Amniotic stem cell (primary cell): ENCODE data around the gene NHS.

Experiments used
- DNase-seq: peaks from one replicate; lab custom pipeline; 2025; lab: John Stamatoyannopoulos, UW

The NHS gene

DNA sequence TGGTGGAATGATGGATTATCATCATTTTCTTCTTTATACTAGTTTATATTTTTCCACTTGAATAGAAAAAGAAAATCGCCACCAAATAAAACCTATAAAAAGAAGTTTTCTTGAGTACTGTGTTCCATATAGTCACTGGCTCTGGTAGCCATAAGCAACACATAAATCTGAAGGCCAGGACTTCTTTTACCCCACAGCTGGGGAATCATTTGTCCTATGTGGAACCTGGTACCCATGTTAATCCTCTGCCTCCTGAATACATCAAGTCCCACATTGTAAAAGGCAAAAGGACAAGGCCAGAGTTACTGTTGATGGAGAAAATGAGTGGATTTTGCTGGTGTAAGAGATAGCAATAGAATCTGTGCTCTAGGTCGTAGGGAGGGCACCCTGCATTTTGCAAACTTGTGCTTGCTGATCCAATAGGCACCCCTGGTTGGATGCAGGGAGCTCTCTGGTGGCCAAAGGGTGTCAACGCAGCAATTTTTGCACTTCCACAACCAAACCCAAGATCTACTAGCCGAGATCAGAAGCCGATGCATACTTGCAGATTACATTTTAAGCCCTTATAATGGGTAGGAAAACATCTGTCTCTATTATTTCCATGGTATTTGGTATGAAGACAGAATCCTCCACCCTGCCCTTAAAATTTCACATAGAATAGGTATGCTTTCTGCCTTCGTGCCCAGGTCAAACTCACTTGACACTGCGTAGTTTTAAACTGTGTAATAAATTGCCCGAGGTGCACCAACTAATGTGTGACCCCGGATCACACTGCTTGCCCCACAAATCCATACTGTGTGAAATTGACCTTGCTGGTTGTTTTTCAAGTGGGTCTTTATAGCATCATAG lies 216.1 kb downstream of the NHS start:
- DNase-seq = peak; percentile 59

DNA sequence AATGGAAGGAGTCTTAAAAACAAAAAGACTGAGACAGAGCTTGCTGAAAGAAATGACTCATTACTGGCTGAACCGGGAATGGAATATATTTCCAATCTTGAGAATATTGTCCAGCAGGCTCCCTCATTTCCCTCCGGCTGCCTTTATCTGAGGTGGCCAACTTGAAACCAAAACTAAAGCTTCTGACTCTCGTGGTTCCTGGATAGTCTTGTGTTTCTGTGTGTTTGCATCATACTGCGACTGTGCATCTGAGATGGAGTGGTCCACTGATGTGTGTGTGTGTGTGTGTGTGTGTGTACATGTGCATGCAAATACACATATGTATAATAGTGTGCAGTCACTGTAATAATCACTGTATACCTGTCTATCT lies 216.7 kb downstream of the NHS start:
- no peak for DNase-seq

DNA sequence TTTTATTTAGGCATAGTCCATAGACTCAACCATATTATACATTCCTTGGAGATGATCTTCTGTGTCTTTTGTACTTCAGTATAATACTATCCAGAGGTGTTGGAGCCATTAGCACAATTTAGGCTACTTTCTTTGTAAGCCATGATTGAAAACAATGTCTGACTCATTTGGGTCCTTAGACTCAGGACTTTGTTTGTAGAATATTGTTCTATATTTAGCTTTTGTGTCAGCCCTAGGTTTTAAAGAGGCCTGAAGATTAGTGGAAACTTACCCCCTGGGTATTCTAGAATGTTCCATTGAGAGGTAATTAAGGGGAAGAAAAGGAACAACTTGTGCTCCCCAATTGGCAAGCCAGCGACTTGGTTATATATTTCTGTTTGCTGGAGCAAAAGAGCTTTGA lies 217.1 kb downstream of the NHS start:
- no peak for DNase-seq

DNA sequence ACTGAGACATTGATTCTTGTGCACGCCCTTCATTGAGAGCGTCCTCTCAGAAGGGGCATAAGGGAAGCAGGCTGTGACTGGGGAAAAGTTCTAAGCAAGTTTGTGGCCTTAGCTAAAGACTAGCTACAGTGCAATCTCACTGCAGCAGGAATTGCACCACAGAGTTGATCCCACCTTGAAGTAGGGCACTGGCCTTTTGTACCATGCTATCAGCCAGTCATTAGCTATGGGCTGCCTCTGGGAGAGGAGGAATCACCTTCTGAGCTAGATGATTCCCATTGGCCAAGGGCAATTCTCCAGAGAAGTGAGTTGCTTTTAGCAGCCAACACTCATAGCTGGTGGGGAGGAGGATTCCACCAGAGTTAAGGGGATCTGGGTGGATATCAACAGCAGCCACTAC lies 219.7 kb downstream of the NHS start:
- DNase-seq = no peak

DNA sequence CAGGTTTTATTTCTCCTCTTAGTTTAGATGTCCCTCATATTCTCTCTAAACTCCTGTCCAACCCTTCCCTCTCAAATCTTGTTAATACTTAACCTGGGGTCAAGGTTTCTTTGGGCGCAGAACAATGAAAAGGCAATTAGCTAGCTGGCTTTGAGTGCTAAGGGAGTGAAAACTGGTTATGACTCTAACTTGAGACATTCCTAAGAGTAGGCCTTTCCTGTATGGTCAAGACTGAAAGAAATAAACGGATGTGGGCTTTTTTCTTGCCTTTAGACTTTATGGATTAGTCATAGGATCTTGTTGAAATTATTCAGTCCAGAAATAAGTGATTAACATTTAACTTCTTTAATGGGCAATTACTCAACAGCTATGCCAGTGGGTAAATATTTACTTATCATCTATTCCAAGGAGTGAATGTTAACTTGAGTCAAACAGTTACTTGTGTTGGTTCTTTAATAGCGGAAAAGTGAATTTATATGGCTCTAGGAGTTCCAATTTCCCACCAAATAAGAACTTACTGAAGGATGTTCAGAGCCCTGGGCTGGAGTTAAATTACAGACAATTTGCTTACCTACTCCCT lies 220.5 kb downstream of the NHS start:
- no peak for DNase-seq

DNA sequence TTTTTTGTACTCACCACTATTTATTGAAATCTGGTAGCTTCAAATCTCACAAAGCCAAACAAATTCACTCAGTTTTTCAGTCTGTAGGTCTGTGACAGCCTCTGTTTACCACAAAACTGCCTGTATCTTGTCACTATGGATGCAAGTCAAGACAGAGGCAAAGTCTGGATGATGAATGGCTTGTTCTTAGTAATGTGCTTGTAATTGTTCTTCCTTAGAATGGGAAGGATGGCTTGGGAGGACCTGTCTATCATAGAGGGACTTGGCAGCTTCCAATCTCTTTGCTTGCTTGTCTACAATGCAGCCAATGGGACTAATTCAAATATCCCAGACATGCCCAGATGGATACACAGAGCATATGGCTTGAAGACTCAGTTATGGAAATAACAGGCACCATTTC lies 221.1 kb downstream of the NHS start:
- no peak for DNase-seq

DNA sequence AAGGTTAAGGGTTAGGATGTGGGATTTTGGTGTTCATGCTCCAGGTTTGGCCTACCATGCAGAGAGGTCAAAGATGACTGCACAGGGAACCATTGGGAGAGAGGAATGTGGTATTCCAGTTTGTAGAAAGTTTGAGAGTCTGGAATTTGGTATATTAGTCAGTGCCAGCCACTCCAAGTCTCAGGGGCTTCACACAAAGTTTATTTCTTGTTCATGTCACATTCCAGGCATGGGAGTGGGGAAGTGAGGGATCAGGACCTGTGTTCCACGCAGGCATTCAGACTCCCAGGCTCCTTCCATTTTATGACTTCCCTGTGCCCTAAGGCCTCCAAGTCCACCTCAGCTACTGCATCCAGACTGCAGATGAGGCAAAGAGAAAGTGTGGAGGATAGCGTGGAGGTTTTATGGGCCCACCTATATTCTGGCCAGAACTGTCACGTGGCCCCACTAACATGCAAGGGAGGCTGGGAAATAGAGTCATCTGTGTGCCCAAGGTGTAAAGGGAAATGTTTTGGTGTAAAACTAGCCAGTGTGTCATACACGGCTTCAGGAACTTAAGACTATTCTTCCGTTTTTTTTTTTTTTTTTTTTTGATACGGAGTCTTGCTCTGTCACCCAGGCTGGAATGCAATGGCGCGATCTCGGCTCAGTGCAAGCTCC lies 221.7 kb downstream of the NHS start:
- DNase-seq = no peak

DNA sequence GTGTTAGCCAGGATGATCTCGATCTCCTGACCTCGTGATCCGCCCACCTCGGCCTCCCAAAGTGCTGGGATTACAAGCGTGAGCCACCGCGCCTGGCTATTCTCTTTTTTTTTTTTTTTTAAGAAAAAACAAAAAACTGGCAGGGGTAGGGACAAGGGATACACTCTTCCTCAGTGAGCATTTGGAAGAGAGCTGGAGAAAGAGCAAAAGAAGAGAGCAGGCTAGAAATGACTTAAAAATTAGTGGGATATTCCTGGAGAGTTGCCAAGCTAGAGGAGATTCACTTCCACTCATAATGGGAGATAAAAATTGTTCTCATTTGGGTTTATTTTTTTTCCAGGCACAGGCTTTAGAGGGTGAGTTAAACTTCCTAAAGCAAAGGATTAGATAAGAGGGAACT lies 222.3 kb downstream of the NHS start:
- no peak for DNase-seq

DNA sequence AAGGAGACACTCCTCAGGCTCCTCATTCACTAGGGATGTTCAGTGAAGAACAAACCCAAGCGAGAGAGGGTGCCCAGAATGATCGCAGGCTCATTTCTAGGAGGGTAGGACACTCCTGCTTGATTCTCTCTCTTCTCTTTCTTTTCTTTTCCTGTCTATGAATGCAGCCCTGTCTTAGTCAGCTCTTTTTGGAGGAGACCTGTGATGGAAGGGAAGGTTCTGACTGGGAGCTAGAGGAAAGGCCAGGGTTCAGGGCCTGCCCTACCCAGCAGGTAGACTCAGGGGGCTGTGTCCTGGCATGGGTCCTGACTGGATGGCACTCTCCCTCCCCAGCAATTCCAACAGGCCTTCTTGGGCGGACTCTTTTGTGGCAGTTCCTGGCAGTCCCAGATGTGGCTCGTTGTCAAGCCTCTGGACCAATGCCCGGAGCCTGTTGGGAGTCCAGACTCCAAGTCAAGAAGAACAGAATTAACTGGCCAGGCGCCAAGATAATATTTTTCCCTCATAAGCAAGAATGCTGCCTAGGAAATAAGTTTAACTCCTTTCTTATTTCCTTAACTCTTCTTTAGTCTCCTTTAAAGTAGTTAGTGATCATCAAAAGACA lies 222.9 kb downstream of the NHS start:
- DNase-seq = no peak

DNA sequence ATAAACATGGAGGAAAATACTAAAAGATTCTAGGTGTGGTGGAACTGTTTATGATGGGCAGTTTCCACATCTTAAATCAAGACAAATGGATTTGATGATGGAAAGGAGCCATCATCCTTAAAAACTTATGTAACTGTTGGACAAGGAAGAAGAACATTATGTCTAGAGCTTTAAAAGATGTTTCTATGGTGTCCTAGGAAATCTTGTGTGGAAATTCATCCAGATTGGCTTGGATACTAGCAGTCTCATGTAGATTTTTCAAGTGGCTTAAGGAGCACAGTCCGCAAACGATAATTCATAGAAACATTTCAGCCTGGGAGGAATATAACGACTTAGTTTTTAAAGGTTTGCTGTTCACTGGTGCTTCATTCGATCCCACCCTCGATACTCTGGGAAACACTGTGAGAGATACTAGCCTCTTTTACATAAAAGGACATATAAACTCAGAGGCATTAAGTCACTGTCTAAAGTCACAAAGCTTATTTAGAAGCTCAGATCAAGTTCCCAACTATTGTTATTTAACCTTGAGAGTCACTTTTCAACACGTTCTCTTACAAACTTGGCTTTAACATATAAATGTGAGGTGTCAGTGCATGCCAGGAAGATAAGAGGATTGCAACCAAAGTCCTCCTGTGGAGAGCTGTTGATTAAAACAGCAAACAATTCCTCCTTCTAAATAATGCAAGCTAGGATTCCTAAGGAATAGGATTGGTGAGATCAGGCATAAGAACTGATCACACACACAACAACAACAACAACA lies 226.6 kb downstream of the NHS start:
- DNase-seq = no peak

DNA sequence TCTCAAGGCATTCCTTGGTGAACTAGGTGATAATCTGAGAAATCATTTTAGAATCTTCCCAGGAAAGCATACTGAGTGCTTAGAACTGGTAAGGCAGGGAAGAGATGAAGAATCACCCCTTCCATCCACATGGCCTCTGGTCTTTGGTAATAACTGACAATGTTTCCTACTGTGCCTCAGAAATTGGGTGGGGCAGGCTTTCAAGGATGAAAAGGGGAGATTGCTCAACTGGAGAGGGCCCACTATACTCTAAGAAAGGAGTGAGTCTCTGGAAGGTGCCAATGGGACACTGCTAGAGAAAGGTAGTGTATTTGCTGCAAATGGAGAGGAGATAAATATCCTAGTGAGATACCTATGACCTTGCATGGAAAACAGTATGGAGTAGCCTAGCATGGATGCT lies 227.2 kb downstream of the NHS start:
- no peak for DNase-seq

DNA sequence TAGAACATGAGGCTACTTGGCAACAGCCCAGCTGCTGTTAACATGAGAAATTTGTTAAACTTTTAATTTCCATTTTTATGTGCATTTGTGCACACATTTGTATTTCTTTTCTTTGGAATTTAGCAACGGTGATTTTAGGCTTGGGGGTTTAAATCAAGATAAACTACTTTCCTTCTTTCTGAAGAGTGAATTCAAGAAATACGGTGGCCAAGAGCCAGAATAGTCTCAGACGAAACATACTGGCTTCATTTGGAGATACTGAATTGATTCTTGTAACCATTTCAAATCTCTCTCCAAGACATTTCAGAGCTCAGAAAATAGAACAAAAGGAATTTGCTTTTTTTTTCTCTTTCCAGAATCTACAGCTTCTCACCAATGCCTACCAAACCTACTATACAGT lies 228.2 kb downstream of the NHS start:
- no peak for DNase-seq

DNA sequence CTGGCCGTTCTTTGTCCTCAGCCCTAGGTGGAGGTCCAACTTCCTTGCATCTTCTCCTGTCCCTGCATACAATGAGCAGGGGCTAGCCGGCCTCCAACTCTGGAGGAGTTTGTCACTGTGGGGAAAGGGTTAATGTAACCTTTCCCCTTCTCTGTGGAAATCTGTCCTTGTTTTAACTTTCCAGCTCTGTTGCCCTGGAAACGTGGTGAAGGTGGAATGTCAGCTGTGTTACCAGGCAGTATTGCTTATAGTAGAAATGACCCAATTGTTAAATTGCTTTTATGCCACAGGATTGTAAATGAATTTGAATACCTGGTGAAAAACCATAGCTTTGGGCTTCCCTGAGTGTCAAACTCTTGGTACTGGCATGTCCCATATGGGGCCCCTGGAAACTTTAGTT lies 230.7 kb downstream of the NHS start:
- DNase-seq = no peak

DNA sequence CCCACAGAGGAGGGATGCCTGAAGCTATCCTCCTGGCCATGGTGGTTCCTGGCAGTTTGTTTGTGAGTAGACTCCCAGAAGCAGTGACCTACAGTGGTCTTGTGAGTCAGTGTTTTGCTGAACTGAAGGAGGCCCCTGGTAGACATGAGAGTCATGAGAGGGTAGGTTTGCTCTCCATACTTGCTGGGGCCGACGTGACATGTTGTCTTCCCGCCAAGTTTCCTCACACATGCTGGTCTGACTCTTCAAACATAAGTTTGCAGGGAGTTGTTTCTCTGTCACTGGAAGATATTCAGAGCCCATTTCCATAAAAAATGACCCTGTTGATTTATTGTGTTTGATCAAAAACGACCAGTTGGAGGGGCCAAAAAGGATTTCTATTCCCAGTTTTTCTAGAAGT lies 231.2 kb downstream of the NHS start:
- DNase-seq = no peak

DNA sequence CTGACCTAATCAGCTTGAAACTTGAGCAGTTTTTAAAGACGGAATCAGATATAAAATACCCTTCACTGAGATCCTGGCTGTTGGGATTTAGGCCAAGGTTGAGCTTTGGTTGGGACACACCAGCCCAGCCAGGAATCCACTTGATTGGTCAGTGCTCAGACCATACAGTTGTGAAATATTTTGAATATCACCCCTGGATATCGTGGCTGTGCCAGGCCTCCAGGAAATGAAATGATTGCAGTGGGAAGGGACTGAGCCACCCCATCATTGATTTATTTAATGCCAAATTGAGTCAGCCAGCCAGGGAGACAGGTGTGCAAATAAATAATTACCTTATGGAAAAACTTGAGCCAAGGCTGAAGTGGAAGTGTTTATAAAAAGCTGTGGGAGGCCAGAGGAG lies 233.9 kb downstream of the NHS start:
- no peak for DNase-seq

DNA sequence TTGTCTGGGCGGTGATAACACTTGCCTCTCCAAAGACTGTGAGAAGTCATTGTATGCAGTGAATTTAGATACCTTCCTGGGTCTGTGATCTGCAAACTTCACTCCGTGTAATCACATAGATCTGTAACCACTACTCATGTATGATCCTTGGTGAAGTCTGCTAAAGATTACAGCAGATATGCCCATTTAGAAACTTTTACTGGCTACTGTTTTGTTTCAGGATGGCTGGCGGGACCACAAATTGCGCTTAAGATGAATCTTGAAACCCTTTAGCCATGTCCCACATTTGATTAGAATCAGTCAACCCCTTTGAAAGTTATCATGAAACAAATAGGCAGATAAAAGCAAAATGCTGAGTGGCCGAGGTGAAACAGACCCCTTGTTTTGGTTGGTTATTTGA lies 235.8 kb downstream of the NHS start:
- no peak for DNase-seq

DNA sequence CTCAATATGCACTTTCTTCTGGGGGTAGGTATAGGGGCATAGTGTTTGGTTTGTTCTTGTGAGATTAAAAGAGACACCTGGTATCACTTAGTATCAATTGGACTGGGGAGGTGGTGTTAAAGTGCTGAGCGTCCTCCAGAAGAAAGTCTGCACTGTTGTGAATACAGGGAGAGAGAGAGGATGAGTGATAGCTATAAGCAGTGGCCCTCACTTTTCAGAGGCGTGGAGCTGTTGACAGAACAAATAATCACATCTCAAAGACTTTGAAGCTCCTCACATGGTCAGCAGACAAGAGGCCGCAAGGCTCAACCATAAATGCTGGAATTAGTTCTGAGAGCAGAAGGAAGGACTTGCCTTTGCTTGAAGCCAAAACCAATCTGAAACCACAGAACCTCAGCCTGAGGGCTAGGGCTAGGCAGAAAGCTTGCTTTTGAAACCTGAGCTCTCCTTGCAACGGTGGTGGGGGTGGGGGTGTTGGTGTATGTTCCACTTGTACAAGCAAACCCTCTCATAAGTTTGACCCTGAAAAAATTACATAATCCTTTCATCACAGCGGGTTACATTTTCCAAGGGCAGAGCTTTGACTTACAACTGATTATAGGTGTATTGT lies 239.1 kb downstream of the NHS start:
- no peak for DNase-seq

DNA sequence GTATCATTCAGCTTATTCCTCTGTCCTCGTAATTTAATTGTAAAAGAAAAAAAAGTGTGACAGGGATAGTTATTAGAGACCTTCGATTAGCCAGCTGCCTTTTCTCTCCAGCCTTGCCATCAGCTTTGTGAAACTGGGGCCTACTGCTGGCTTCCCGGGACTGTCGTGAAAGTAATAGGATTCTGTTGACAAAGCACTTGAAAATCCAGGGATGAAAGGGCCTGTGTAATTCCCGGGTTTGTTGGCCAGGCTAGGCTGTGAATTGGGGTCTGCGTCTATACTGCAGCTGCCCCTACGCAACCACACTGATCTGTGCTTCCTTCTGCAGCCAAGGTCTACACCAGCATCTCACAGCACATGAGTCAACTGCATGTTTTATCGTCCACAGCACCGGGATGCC lies 241.9 kb downstream of the NHS start:
- no peak for DNase-seq

DNA sequence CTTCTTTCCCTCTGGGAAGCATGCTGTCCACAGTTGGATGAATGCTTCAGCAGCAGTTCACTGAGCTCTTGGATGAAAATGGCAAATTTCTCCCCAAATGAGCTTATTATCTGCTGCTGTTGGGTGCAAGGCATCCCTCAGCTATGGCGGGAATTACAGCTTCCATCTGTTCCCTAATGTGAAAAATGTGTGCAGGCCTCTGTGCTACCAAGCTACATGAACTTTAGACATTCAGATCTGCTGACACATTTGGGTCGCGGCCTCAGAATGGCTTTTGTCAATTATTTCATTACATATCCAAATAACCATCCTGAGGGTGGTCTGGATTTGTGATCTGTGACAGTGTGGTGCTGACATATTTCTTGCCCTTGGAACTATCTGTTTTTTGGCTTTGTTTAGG lies 242.8 kb downstream of the NHS start:
- DNase-seq = no peak

DNA sequence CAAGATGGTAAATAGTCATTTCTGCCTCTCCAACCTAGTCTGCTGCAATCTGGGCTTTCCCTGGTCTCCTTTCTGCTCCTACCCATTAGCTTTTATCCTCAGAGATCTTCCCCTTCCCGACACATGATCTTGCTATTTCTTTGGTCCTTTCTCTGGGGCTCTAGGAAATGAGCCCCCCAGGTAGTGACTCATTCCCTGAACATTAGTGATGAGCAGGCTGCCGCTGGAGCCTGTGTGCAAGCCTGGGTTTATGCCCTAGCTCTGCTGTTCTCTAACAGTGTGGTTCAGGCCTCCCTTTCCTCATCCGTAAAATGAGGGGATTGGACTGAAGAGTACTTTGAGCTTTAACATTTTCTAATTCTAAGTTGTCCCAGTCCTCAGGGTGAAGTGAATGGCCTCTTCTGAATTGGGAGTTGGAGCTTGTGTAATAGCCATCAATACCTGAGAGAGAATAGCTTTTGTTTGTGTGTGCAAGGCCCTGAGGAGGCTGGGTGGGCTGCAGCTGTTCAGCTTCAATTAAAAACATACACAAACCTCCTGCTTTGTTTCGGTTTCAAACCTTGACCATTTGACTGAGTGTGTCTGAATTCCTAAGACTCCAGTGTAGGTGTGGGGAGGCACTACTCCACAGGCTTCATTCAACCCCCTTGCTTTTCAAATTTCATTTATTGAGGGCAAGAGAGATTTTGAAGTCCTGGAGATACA lies 246.7 kb downstream of the NHS start:
- no peak for DNase-seq

DNA sequence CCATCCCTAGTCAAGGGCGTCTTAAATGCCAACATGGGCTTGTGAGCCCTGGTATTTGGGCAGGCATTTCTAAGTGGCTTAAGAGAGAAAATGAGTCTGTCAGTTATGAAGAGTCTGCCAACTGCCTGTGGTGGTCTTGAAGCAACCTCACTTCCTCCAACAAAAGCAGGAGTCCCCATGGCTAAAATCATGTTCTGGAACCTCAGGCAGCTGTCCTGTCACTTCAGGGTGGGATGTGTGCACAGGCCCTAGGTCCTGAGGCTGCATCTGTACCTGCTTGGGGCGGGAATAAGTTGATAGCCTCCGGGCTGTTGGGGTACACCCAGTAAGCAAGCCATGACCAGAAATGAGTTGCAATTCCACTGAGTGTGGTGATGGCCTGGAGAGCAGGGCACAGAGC lies 247.3 kb downstream of the NHS start:
- no peak for DNase-seq
